Measurements from ENCODE around the gene FKBP7. TPM values are rescaled to one million over a fixed set of nuclear protein-coding genes. Genes with fewer than 3 reads are reported as not detected.
A peak's percentile ranks its signal among the peaks of the same experiment; 100 is the strongest.

The FKBP7 gene
- total and polyA plus RNA-seq, 5 donors from 2014 or later, result 0.42 to 3.1 (median 0.59) TPM

DNA sequence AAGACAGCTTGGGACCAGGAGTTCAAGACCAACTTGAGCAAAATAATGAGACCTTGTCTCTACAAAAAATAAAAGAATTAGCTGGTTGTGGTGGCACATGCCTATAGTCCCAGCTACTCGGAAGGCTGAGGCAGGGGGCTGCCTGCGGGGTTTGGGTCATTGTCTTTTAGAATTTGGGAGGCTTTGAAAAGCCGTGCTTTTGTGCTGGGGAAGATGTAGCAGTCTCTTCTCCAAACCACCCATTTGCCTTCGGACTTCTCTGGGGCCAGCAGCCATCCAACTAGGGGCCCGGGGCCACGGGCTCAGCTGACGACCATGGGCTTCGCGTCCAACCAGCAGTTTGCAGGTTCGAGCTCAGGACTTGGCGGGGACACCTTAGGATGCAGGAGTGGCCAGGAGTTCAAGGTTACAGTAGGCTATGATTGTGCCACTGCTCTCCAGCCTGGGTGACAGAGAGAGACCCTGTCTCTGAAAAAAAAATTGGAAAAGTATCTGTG lies 21.0 kb downstream of the FKBP7 start:
- H3K9me3 ChIP-seq (ENCODE audit: control insufficient read depth in 2 of 2, low read length in 2 of 2), result no peaks in the 10 kb centered on the region
- Mint-ChIP-seq H3K4me1 (peaks cover 0 to 1% (median 0%) of the 10 kb centered on the region in 4 donors), H3K36me3 (no peaks in the 10 kb centered on the region), H3K27ac (no peak overlapping the region), H3K9me3 (no peaks in the 10 kb centered on the region), H3K27me3 (peaks cover 15% of the 10 kb centered on the region), H3K4me3 (no peak overlapping the region)
- H3K36me3 ChIP-seq (ENCODE audit: control insufficient read depth, insufficient read depth, low read length), result no peaks in the 10 kb centered on the region
- H3K4me1 ChIP-seq (ENCODE audit: control insufficient read depth, insufficient read depth, low read length, poor library complexity, severe bottlenecking), result no peaks in the 10 kb centered on the region
- H3K27ac ChIP-seq (ENCODE audit: insufficient read depth, low read length, poor library complexity, severe bottlenecking), result no peak overlapping the region
- ATAC-seq (ENCODE audit: low read depth in 2 of 2), result no peak
- no peaks in the 10 kb centered on the region for H3K27me3 ChIP-seq (ENCODE audit: control insufficient read depth, insufficient read depth, low read length)
- H3K4me3 ChIP-seq (ENCODE audit: low read depth, low read length), result no peak overlapping the region
- no peak for DNase-seq

DNA sequence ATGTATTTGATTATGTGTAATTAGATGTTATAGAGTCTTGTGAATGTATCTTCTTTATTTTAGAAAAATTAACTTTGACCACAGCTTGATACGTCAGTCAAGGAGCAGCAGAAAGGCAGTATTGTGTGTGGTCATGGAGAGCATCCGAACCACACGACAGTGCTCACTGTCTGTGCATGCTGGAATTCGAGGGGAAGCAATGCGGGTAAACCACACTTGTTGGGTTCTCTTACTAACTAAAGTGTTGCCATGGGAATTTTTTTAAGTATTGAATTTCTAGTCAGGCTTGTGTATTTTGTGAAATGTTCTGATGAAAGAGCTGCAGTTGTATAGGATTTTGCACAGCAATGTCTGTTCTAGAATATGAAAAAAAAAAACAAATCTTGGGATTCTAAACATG lies 22.5 kb downstream of the FKBP7 start:
- DNase-seq (no peak), ATAC-seq (ENCODE audit: low read depth in 2 of 2) (no peak)
- no peaks in the 10 kb centered on the region for H3K36me3 ChIP-seq (ENCODE audit: control insufficient read depth, insufficient read depth, low read length)
- H3K9me3 ChIP-seq (ENCODE audit: control insufficient read depth in 2 of 2, low read length in 2 of 2), result no peaks in the 10 kb centered on the region
- no peak overlapping the region for H3K27ac Mint-ChIP-seq
- H3K4me3 ChIP-seq (ENCODE audit: low read depth, low read length), result no peak overlapping the region
- H3K36me3 Mint-ChIP-seq, result no peaks in the 10 kb centered on the region
- peaks cover 8% of the 10 kb centered on the region for H3K4me1 ChIP-seq (ENCODE audit: control insufficient read depth, insufficient read depth, low read length, poor library complexity, severe bottlenecking)
- H3K4me3 Mint-ChIP-seq, result peak overlapping the region in 1 of 4 donors; percentile 15
- H3K4me1 Mint-ChIP-seq, result peaks cover 0 to 7% (median 5%) of the 10 kb centered on the region in 4 donors
- no peaks in the 10 kb centered on the region for H3K9me3 Mint-ChIP-seq
- no peak overlapping the region for H3K27ac ChIP-seq (ENCODE audit: insufficient read depth, low read length, poor library complexity, severe bottlenecking)
- H3K27me3 Mint-ChIP-seq, result peaks cover 15% of the 10 kb centered on the region
- H3K27me3 ChIP-seq (ENCODE audit: control insufficient read depth, insufficient read depth, low read length), result no peaks in the 10 kb centered on the region

GRCh38 chr2:178452870-178453269 lies 25.5 kb downstream of the FKBP7 start:
- H3K27ac Mint-ChIP-seq, result no peak overlapping the region
- H3K9me3 Mint-ChIP-seq, result no peaks in the 10 kb centered on the region

DNA sequence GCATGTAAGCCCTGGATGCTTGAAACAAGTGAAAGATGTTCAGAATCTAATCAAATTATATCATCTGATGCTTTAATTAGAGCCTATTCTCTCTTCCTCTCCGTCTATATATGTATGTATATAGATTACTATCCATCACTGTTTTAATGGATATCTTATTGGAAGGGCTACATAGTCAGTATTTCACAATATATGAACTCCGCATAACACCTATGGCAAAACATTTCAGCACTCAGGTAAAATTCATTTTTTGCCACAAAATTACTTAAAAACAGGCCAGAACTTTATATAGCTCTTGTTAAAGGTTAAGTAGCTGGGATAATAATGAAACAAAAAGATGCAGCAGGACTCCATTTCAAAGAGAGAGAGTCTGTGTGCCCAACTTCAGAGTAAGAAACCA lies 26.1 kb downstream of the FKBP7 start:
- H3K27ac ChIP-seq (ENCODE audit: insufficient read depth, low read length, poor library complexity, severe bottlenecking), result no peak overlapping the region
- Mint-ChIP-seq H3K4me1 (peaks cover 18 to 36% (median 27%) of the 10 kb centered on the region in 4 donors), H3K27me3 (peaks cover 6% of the 10 kb centered on the region), H3K36me3 (peaks cover 8% of the 10 kb centered on the region), H3K9me3 (no peaks in the 10 kb centered on the region), H3K4me3 (peak overlapping the region; percentile 81 to 99 (median 89)), H3K27ac (no peak overlapping the region)
- DNase-seq (no peak), ATAC-seq (ENCODE audit: low read depth in 2 of 2) (no peak)
- H3K27me3 ChIP-seq (ENCODE audit: control insufficient read depth, insufficient read depth, low read length), result no peaks in the 10 kb centered on the region
- peaks cover 12% of the 10 kb centered on the region for H3K36me3 ChIP-seq (ENCODE audit: control insufficient read depth, insufficient read depth, low read length)
- peaks cover 24% of the 10 kb centered on the region for H3K4me1 ChIP-seq (ENCODE audit: control insufficient read depth, insufficient read depth, low read length, poor library complexity, severe bottlenecking)
- no peak overlapping the region for H3K4me3 ChIP-seq (ENCODE audit: low read depth, low read length)
- no peaks in the 10 kb centered on the region for H3K9me3 ChIP-seq (ENCODE audit: control insufficient read depth in 2 of 2, low read length in 2 of 2)

More at GRCh38 chr2:178452870-178453269, 25.5 kb downstream of the FKBP7 start:
- peaks cover 24% of the 10 kb centered on the region for H3K4me1 ChIP-seq (ENCODE audit: control insufficient read depth, insufficient read depth, low read length, poor library complexity, severe bottlenecking)
- H3K9me3 ChIP-seq (ENCODE audit: control insufficient read depth in 2 of 2, low read length in 2 of 2), result no peaks in the 10 kb centered on the region
- peaks cover 10% of the 10 kb centered on the region for H3K36me3 ChIP-seq (ENCODE audit: control insufficient read depth, insufficient read depth, low read length)
- peaks cover 7% of the 10 kb centered on the region for H3K36me3 Mint-ChIP-seq
- H3K4me3 ChIP-seq (ENCODE audit: low read depth, low read length), result peak overlapping the region; percentile 10
- H3K4me3 Mint-ChIP-seq, result no peak overlapping the region
- peaks cover 18 to 33% (median 25%) of the 10 kb centered on the region in 4 donors for H3K4me1 Mint-ChIP-seq
- H3K27me3 ChIP-seq (ENCODE audit: control insufficient read depth, insufficient read depth, low read length), result no peaks in the 10 kb centered on the region
- DNase-seq (no peak), ATAC-seq (ENCODE audit: low read depth in 2 of 2) (no peak)
- H3K27ac ChIP-seq (ENCODE audit: insufficient read depth, low read length, poor library complexity, severe bottlenecking), result no peak overlapping the region
- H3K27me3 Mint-ChIP-seq, result peaks cover 10% of the 10 kb centered on the region

- H3K36me3 Mint-ChIP-seq, result peaks cover 11% of the 10 kb centered on the region
- H3K27ac Mint-ChIP-seq, result peak within 1 kb of the TSS; percentile 88 to 95 (median 93)
- no peaks in the 10 kb centered on the region for H3K27me3 ChIP-seq (ENCODE audit: control insufficient read depth, insufficient read depth, low read length)
- H3K4me1 ChIP-seq (ENCODE audit: control insufficient read depth, insufficient read depth, low read length, poor library complexity, severe bottlenecking), result peaks cover 24% of the 10 kb centered on the region
- peak; percentile 91 to 92 for ATAC-seq (ENCODE audit: low read depth in 2 of 2)
- peak within 1 kb of the TSS; percentile 88 for H3K4me3 ChIP-seq (ENCODE audit: low read depth, low read length)
- no peaks in the 10 kb centered on the region for H3K9me3 ChIP-seq (ENCODE audit: control insufficient read depth in 2 of 2, low read length in 2 of 2)
- peak within 1 kb of the TSS; percentile 90 to 99 (median 95) for H3K4me3 Mint-ChIP-seq
- H3K9me3 Mint-ChIP-seq, result no peaks in the 10 kb centered on the region
- H3K4me1 Mint-ChIP-seq, result peaks cover 18 to 37% (median 31%) of the 10 kb centered on the region in 4 donors
- H3K36me3 ChIP-seq (ENCODE audit: control insufficient read depth, insufficient read depth, low read length), result peaks cover 21% of the 10 kb centered on the region
- peak within 1 kb of the TSS; percentile 98 for H3K27ac ChIP-seq (ENCODE audit: insufficient read depth, low read length, poor library complexity, severe bottlenecking)
- H3K27me3 Mint-ChIP-seq, result peaks cover 5% of the 10 kb centered on the region
- peak; percentile 92 to 97 (median 93) for DNase-seq
Measured at GRCh38 chr2:178450774-178451525, 27.4 kb downstream of the FKBP7 start, which contains the start of the genes PJVK and PRKRA. Gene PJVK (plus strand): TSS chr2:178451378. CDS start chr2:178453410, 2,032 bp downstream. Gene PRKRA (minus strand): TSS chr2:178451175. CDS start chr2:178451030, 145 bp downstream.

DNA sequence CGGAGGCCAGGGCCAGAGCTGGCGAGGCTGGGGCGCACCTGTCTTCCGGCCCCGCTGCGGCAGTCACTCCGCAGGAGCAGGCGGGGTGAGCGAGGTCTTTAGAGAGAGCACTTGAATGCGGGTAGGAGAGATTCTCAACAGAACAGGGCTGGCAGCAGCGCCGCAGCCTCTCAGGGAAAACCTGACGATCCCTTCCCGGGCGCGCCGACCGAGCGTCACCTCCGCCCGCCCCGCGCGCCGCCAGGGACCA lies 28.0 kb downstream of the FKBP7 start:
- no peaks in the 10 kb centered on the region for H3K27me3 ChIP-seq (ENCODE audit: control insufficient read depth, insufficient read depth, low read length)
- H3K4me1 ChIP-seq (ENCODE audit: control insufficient read depth, insufficient read depth, low read length, poor library complexity, severe bottlenecking), result peaks cover 24% of the 10 kb centered on the region
- Mint-ChIP-seq H3K27me3 (peaks cover under 1% of the 10 kb centered on the region), H3K4me3 (peak overlapping the region; percentile 90 to 99 (median 95)), H3K27ac (peak overlapping the region in 2 of 3 donors; percentile 92 to 95), H3K4me1 (peaks cover 18 to 37% (median 31%) of the 10 kb centered on the region in 4 donors), H3K9me3 (no peaks in the 10 kb centered on the region), H3K36me3 (peaks cover 11% of the 10 kb centered on the region)
- H3K27ac ChIP-seq (ENCODE audit: insufficient read depth, low read length, poor library complexity, severe bottlenecking), result peak overlapping the region; percentile 98
- no peaks in the 10 kb centered on the region for H3K9me3 ChIP-seq (ENCODE audit: control insufficient read depth in 2 of 2, low read length in 2 of 2)
- peaks cover 24% of the 10 kb centered on the region for H3K36me3 ChIP-seq (ENCODE audit: control insufficient read depth, insufficient read depth, low read length)
- DNase-seq (peak; percentile 79 to 86 (median 86)), ATAC-seq (ENCODE audit: low read depth in 2 of 2) (peak; percentile 52)
- H3K4me3 ChIP-seq (ENCODE audit: low read depth, low read length), result peak overlapping the region; percentile 88

DNA sequence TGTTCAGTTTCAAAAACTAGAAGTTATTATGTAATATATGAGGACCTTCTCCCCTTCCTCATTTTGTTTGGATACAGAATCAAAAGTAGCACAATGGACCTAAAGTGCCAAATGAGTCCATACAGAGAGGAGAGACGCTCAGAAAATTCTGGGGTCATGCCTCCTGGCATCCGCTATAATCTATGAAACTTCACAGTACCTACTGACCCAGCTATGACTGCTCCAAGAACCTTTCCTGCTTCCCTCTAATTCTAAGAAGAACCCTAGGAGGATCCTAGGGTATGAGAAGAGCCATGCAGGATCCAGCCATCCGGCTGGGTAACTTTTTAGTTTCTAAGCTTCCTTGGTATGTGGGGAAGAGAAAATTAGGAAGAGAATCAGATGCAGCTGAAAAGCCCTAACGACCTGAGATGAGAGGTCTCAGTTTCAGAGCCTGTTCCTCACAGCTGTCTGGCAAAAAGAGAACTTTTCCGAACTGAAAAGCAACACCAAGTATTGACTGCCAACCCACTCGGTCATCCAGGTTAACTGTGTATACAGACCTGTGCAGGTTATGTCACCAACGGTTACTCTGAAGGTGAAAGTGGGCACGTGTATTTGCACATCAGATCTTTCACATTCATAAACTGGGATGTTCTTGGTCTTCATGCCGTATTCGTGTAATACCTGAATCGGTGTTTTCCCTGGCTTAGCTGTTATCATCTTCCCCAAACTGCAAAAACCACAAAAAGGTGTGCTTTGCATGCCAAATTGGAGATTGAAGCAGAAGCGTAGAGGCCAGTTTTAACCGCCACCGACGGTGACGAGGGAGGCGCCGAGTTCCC lies 28.5 kb downstream of the FKBP7 start:
- H3K9me3 ChIP-seq (ENCODE audit: control insufficient read depth in 2 of 2, low read length in 2 of 2), result no peaks in the 10 kb centered on the region
- peak in 1 of 3 donors; percentile 2 for DNase-seq
- H3K36me3 ChIP-seq (ENCODE audit: control insufficient read depth, insufficient read depth, low read length), result peaks cover 30% of the 10 kb centered on the region
- no peaks in the 10 kb centered on the region for H3K27me3 Mint-ChIP-seq
- H3K27me3 ChIP-seq (ENCODE audit: control insufficient read depth, insufficient read depth, low read length), result no peaks in the 10 kb centered on the region
- ATAC-seq (ENCODE audit: low read depth in 2 of 2), result no peak
- peaks cover 22 to 41% (median 34%) of the 10 kb centered on the region in 4 donors for H3K4me1 Mint-ChIP-seq
- peak overlapping the region; percentile 88 for H3K4me3 ChIP-seq (ENCODE audit: low read depth, low read length)
- peak overlapping the region; percentile 88 to 95 (median 92) for H3K27ac Mint-ChIP-seq
- peak overlapping the region; percentile 98 for H3K27ac ChIP-seq (ENCODE audit: insufficient read depth, low read length, poor library complexity, severe bottlenecking)
- no peaks in the 10 kb centered on the region for H3K9me3 Mint-ChIP-seq
- peaks cover 15% of the 10 kb centered on the region for H3K36me3 Mint-ChIP-seq
- H3K4me1 ChIP-seq (ENCODE audit: control insufficient read depth, insufficient read depth, low read length, poor library complexity, severe bottlenecking), result peaks cover 24% of the 10 kb centered on the region
- H3K4me3 Mint-ChIP-seq, result peak overlapping the region; percentile 90 to 99 (median 95)
